Prostate gland (tissue), 2 donors: ENCODE results near the gene C18orf63. TPM values are rescaled to one million over a fixed set of nuclear protein-coding genes. Genes with fewer than 3 reads are reported as not detected.
A peak's percentile ranks its signal among the peaks of the same experiment; 100 is the strongest.

ENCODE experiments used
- DNase-seq: peaks from one replicate; pipeline ENCODE4 v3.0.0-alpha.2; 2019; ENCODE audit warnings: low spot score
- H3K27ac ChIP-seq, 2 donors: fragments of 200-600 bp; sonication (generic); 2 replicates each; pipeline ENCODE4 v1.5.1; 2017 to 2019
- H3K27me3 ChIP-seq: fragments of 200-600 bp; sonication (generic); replicated peaks from 2 replicates; pipeline ENCODE4 v1.5.1; 2019; ENCODE audit not compliant: insufficient read depth
- H3K36me3 ChIP-seq, 2 donors: fragments of 200-600 bp; sonication (generic); 1 replicate in 1 of 2; 2 replicates in 1 of 2; pipeline versions ENCODE4 v1.5.1 to v1.8.1; 2017 to 2019
- H3K4me1 ChIP-seq: fragments of 200-600 bp; sonication (generic); replicated peaks from 2 replicates; pipeline ENCODE4 v1.5.1; 2019
- H3K4me3 ChIP-seq, 2 donors: fragments of 200-600 bp; sonication (generic); 2 replicates each; pipeline ENCODE4 v1.5.1; 2017 to 2019
- H3K9me3 ChIP-seq: fragments of 200-600 bp; sonication (generic); 2 replicates; pipeline ENCODE4 v1.5.1; 2017
- POLR2A ChIP-seq: fragments of 450-650 bp; IDR thresholded peaks from one replicate; pipeline ENCODE4 v1.6.1; 2016; ENCODE audit warnings: antibody characterized with exemption, mild to moderate bottlenecking
- POLR2AphosphoS5 ChIP-seq: sonication (generic); formaldehyde crosslinking; IDR thresholded peaks from one replicate; pipeline ENCODE4 v1.6.1; 2017; ENCODE audit warnings: antibody characterized with exemption
- WGBS: methylation state at CpG from one replicate; pipeline ENCODE4 v1.1.5; 2018; 5-methylcytosine and 5-hydroxymethylcytosine counted together
- intact Hi-C: fragments of 100-400 bp; cut with DNase I; formaldehyde crosslinking; loops from one replicate; pipeline ENCODE4 v1.14.2; 2022
- total RNA-seq, 2 donors: library from RNA; depleted of rRNA; stranded (reverse); fragments of >200 nt; gene quantifications; one replicate each; pipeline ENCODE4 v1.1.0, GENCODE V29; 2016
- TF ChIP-seq, protein P1 (sequence below), 4 experiments: fragments of 200-600 bp in 2 of 4; fragments of 450-650 bp in 2 of 4; sonication (generic) in 2 of 4; IDR thresholded peaks; 1 replicate in 3 of 4; 2 replicates in 1 of 4; pipeline ENCODE4 v1.5.1; 2016 to 2019; ENCODE audit warnings: antibody characterized with exemption in 4 of 4, mild to moderate bottlenecking in 2 of 4, moderate library complexity in 2 of 4

Gene C18orf63
- total RNA-seq, 2 donors from 2014 or later = 4.7 TPM; not detected in 1

DNA sequence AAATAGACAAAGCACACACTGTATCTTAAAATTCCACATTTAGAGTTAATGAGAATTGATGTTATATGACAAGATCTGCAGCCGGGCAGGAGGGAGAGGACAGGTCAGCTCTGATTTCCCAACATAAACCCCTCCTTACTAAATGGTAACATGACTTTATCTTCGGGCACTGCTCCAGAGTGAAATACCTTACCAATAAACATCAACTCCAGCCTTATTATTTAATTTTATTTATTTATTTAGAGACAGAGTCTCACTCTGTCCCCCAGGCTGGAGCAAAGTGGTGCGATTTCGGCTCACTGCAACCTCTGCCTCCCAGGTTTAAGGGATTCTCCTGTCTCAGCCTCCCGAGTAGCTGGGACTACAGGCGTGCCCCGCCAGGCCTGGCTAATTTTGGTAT lies 25.6 kb upstream of the C18orf63 start:
- intact Hi-C loops = loop anchor here (5.0 kb wide), 2 partner anchors 143 to 202 kb away; partner anchors contain the start of genes FBXO15 and TIMM21
- Histone ChIP-seq H3K9me3 (no peaks in the 10 kb centered on the region), H3K36me3 (no peaks in the 10 kb centered on the region), H3K4me1 (peaks cover 1% of the 10 kb centered on the region), H3K27me3 (no peaks in the 10 kb centered on the region), H3K27ac (peak overlapping the region in 1 of 2 donors; percentile 67), H3K4me3 (no peak overlapping the region)
- 90% methylated on average over 7 of the region's 7 CpGs for WGBS
- no peak for DNase-seq
- TF ChIP-seq POLR2AphosphoS5 = no peak
- no peak for TF ChIP-seq POLR2A
- TF ChIP-seq, protein P1, sequence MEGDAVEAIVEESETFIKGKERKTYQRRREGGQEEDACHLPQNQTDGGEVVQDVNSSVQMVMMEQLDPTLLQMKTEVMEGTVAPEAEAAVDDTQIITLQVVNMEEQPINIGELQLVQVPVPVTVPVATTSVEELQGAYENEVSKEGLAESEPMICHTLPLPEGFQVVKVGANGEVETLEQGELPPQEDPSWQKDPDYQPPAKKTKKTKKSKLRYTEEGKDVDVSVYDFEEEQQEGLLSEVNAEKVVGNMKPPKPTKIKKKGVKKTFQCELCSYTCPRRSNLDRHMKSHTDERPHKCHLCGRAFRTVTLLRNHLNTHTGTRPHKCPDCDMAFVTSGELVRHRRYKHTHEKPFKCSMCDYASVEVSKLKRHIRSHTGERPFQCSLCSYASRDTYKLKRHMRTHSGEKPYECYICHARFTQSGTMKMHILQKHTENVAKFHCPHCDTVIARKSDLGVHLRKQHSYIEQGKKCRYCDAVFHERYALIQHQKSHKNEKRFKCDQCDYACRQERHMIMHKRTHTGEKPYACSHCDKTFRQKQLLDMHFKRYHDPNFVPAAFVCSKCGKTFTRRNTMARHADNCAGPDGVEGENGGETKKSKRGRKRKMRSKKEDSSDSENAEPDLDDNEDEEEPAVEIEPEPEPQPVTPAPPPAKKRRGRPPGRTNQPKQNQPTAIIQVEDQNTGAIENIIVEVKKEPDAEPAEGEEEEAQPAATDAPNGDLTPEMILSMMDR (IDR thresholded peaks at IDR 0.05) = no peak

DNA sequence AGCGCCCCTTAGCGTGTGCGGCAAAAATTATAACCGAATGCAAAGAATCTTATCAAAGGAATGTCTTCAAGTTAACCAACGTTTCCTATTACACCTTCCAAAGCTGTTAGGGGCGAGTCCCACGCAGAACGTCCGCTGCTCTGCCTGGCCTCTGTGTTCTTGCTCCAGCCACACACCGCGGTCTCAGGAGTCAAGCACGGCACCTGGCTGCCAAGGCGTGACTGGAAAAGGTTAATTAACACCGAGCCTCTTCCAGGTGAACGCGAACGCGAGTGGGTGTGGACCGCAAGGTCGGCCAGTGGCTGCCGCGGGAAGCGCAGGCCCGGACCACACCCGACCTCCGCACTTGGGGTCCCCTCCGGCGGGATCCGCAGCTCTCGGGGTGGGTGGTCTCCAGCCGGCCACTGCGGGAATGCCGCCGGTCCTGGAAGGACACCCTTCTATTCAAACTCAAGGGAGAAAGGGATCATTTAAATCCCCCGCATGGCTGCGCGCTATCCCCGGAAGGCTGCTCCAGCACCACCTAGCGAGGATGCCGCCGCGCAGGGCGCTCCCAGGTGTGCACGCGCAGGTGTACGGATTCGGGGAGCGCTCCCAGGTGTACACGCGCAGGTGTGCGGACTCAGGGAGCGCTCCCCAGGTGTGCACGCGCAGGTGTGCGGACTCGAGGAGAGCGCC lies 24.7 kb upstream of the C18orf63 start:
- H3K4me1 ChIP-seq = no peaks in the 10 kb centered on the region
- H3K36me3 ChIP-seq = no peaks in the 10 kb centered on the region
- WGBS = 20% methylated on average over 48 of the region's 57 CpGs
- peak overlapping the region; percentile 62 to 67 for H3K27ac ChIP-seq
- peak; percentile 67 for DNase-seq
- no peaks in the 10 kb centered on the region for H3K9me3 ChIP-seq
- intact Hi-C loops = loop anchor here (5.0 kb wide), 2 partner anchors 144 to 201 kb away; partner anchors contain the start of genes FBXO15 and TIMM21
- no peaks in the 10 kb centered on the region for H3K27me3 ChIP-seq
- H3K4me3 ChIP-seq = peak overlapping the region; percentile 75 to 92
- no peak for TF ChIP-seq POLR2A
- TF ChIP-seq, protein P1 (IDR thresholded peaks at IDR 0.05) = peak in 2 of 4 experiments; percentile 31 to 46

DNA sequence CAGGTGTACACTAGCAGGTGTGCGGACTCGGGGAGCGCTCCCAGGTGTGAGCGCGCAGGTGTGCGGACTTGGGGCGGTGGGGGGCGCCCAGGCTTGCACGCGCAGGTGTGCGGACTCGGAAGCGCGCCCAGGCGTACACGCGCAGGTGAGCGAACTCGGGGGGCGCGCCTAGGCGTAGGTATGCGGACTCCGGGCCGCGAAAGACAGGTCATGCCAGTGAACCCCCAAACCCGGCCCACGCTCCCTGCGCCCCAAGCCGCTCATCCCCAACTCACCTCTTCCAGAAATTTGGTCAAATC lies 24.2 kb upstream of the C18orf63 start:
- H3K4me3 ChIP-seq = peak overlapping the region; percentile 75 to 92
- intact Hi-C loops = loop anchor here (5.0 kb wide), 2 partner anchors 144 to 201 kb away; partner anchors contain the start of genes FBXO15 and TIMM21
- no peaks in the 10 kb centered on the region for H3K4me1 ChIP-seq
- no peaks in the 10 kb centered on the region for H3K36me3 ChIP-seq
- no peaks in the 10 kb centered on the region for H3K27me3 ChIP-seq
- under 1% methylated on average over 30 of the region's 30 CpGs for WGBS
- no peaks in the 10 kb centered on the region for H3K9me3 ChIP-seq
- H3K27ac ChIP-seq = peak overlapping the region; percentile 62 to 67
- TF ChIP-seq POLR2AphosphoS5 = no peak
- no peak for TF ChIP-seq POLR2A
- TF ChIP-seq, protein P1 (IDR thresholded peaks at IDR 0.05) = no peak
- DNase-seq = no peak

DNA sequence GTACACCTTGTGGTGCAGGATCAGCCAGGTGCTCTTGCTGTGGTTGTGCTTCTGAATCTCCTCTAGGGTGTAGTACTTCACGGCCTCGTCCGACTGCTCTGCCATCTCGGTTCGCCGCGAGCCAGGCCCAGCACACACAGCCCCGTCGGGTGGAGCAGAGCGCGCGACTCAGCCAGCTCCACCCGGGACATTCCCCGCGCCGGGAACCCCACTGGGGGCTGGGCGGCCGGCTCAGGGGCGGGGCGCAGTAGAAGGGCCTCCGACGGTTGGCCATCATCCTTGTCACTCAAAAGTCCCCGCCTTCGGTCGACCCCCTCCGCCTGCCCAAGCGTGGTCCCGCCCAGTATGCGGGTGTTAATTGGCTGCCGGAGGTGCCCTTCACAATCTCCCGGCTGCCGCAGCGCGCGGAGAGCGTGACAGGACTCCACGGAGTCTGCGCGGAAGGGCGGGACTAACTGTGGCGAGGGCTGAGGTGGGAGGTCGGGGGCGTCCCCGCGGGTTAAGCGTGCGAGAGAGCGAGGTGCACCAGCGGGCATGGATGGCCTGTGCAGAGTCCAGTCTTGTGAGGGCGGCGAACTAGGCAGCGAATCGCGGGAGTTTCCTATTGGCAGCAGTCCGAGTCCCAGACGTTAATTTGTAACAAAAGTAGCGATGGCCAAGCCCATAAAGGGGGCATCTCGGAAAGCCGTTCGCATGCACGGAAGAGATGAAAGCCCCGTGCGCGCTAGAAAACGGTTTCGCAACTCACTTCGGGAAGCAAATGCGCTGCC lies 23.7 kb upstream of the C18orf63 start, which contains the start of gene CYB5A:
CYB5A (minus strand) TSS at position 193 of the 770 bp plus-strand sequence; CDS start at position 105, 88 bp downstream.
- H3K27me3 ChIP-seq = no peaks in the 10 kb centered on the region
- intact Hi-C loops = loop anchor here (5.0 kb wide), 2 partner anchors 145 to 200 kb away; partner anchors contain the start of genes FBXO15 and TIMM21
- no peaks in the 10 kb centered on the region for H3K9me3 ChIP-seq
- TF ChIP-seq POLR2A (peak; percentile 38), POLR2AphosphoS5 (peak; percentile 95)
- TF ChIP-seq, protein P1 (IDR thresholded peaks at IDR 0.05) = no peak
- peak within 1 kb of the TSS; percentile 75 to 92 for H3K4me3 ChIP-seq
- no peaks in the 10 kb centered on the region for H3K36me3 ChIP-seq
- peak within 1 kb of the TSS; percentile 67 for H3K27ac ChIP-seq
- no peaks in the 10 kb centered on the region for H3K4me1 ChIP-seq
- under 1% methylated on average over 62 of the region's 68 CpGs for WGBS
- DNase-seq = peak; percentile 98
